IMR-90 (cell line): Measurements from ENCODE around the gene ZNF277. TPM values are rescaled to one million over a fixed set of nuclear protein-coding genes. Genes with fewer than 3 reads are reported as not detected.

Experiments used
- ATAC-seq: fragments of 200-7000 bp; cut with Tn5 transposase; 2 replicates; pipeline ENCODE4 v1.9.1; 2020; ENCODE audit warnings: low read depth, mild to moderate bottlenecking, moderate library complexity
- BruUV-seq: library from RNA; stranded (reverse); fragments of 400-500 nt; replicated peaks from 2 replicates; lab custom pipeline; 2021; lab: Mats Ljungman, UMichigan
- CTCF ChIA-PET: fragments of 300-600 bp; formaldehyde crosslinking; extraction: SDS; loops from one replicate; lab custom pipeline; 2021; ENCODE audit warnings: antibody characterized with exemption; lab: Yijun Ruan, JAX
- POLR2A ChIA-PET: fragments of 300-600 bp; sonication (Branson Sonifier 250); formaldehyde crosslinking; loops from one replicate; lab custom pipeline; 2022; ENCODE audit warnings: antibody characterized with exemption; ENCODE audit not compliant: unreplicated experiment; lab: Charles Lee
- DNase-seq: peaks from one replicate; pipeline ENCODE4 v3.0.0; 2013
- H2AFZ ChIP-seq: replicated peaks from 2 replicates; pipeline ENCODE3; 2013; ENCODE audit warnings: low read length, mild to moderate bottlenecking; ENCODE audit not compliant: poor library complexity
- H2AK5ac ChIP-seq: 2 replicates; pipeline ENCODE4 v1.6.1; 2013; ENCODE audit warnings: low read depth, low read length, inconsistent platforms
- H2AK9ac ChIP-seq: replicated peaks from 2 replicates; pipeline ENCODE3; 2013; ENCODE audit warnings: mild to moderate bottlenecking, low read depth, low read length, moderate library complexity; ENCODE audit not compliant: poor library complexity
- H2BK120ac ChIP-seq: 2 replicates; pipeline ENCODE4 v1.6.1; 2013; ENCODE audit warnings: low read depth, low read length, inconsistent platforms
- H2BK15ac ChIP-seq: 3 replicates; pipeline ENCODE4 v1.6.1; 2013; ENCODE audit warnings: low read depth, low read length, inconsistent platforms
- H2BK20ac ChIP-seq: 2 replicates; pipeline ENCODE4 v1.6.1; 2013; ENCODE audit warnings: low read depth, mild to moderate bottlenecking, inconsistent platforms, low read length, moderate library complexity
- H2BK5ac ChIP-seq: 2 replicates; pipeline ENCODE4 v1.6.1; 2013; ENCODE audit warnings: mild to moderate bottlenecking, low read depth, low read length, inconsistent platforms; ENCODE audit not compliant: poor library complexity, severe bottlenecking
- H3K14ac ChIP-seq: replicated peaks from 2 replicates; pipeline ENCODE4 v1.6.1; 2013; ENCODE audit warnings: low read depth, low read length, inconsistent platforms
- H3K18ac ChIP-seq: 2 replicates; pipeline ENCODE4 v1.6.1; 2013; ENCODE audit warnings: low read depth, low read length, control low read depth
- H3K23ac ChIP-seq: 2 replicates; pipeline ENCODE4 v1.6.1; 2013; ENCODE audit warnings: low read depth, low read length, inconsistent platforms
- H3K27ac ChIP-seq: 2 replicates; pipeline ENCODE4 v1.5.1; 2013; ENCODE audit warnings: mild to moderate bottlenecking, control low read depth, low read length; ENCODE audit not compliant: insufficient read depth
- H3K27me3 ChIP-seq: 2 replicates; pipeline ENCODE4 v1.6.1; 2013; ENCODE audit warnings: low read length; ENCODE audit not compliant: control insufficient read depth, insufficient read depth
- H3K36me3 ChIP-seq: 2 replicates; pipeline ENCODE4 v1.6.1; 2013; ENCODE audit warnings: low read length, mixed read lengths; ENCODE audit not compliant: control insufficient read depth, insufficient read depth
- H3K4ac ChIP-seq: 2 replicates; pipeline ENCODE4 v1.6.1; 2013; ENCODE audit warnings: low read depth, low read length, inconsistent platforms
- H3K4me1 ChIP-seq: 2 replicates; pipeline ENCODE4 v1.6.1; 2013; ENCODE audit warnings: low read length, mixed read lengths; ENCODE audit not compliant: control insufficient read depth, insufficient read depth
- H3K4me2 ChIP-seq: 2 replicates; pipeline ENCODE4 v1.6.1; 2013; ENCODE audit warnings: low read depth, mild to moderate bottlenecking, control low read depth, low read length, moderate library complexity
- H3K4me3 ChIP-seq: 2 replicates; pipeline ENCODE4 v1.5.1; 2013; ENCODE audit warnings: low read depth, mild to moderate bottlenecking, control low read depth, low read length, moderate library complexity; ENCODE audit not compliant: insufficient read depth
- H3K56ac ChIP-seq: 2 replicates; pipeline ENCODE4 v1.6.1; 2013; ENCODE audit warnings: low read length, inconsistent platforms; ENCODE audit not compliant: insufficient read depth; ENCODE audit errors: extremely low read depth
- H3K79me1 ChIP-seq, 2 experiments: 2 replicates each; pipeline ENCODE4 v1.6.1; 2013; ENCODE audit warnings: low read length in 2 of 2, inconsistent platforms in 1 of 2, low read depth in 1 of 2
- H3K9ac ChIP-seq: 2 replicates; pipeline ENCODE4 v1.6.1; 2013; ENCODE audit warnings: low read depth, low read length, control low read depth
- H3K9me1 ChIP-seq: 2 replicates; pipeline ENCODE4 v1.6.1; 2013; ENCODE audit warnings: low read length, inconsistent platforms; ENCODE audit not compliant: insufficient read depth
- H3K9me3 ChIP-seq: 2 replicates; pipeline ENCODE4 v1.6.1; 2013; ENCODE audit warnings: low read length; ENCODE audit not compliant: control insufficient read depth, insufficient read depth
- H4K20me1 ChIP-seq: 2 replicates; pipeline ENCODE4 v1.6.1; 2013; ENCODE audit warnings: low read length, inconsistent platforms; ENCODE audit not compliant: insufficient read depth
- H4K5ac ChIP-seq: 2 replicates; pipeline ENCODE4 v1.6.1; 2013; ENCODE audit warnings: mild to moderate bottlenecking, low read depth, low read length, control low read depth
- H4K8ac ChIP-seq, 2 experiments: 2 replicates each; pipeline ENCODE4 v1.6.1; 2013; ENCODE audit warnings: low read depth in 2 of 2, low read length in 2 of 2, control low read depth in 1 of 2, inconsistent platforms in 1 of 2
- H4K91ac ChIP-seq: 2 replicates; pipeline ENCODE4 v1.6.1; 2013; ENCODE audit warnings: low read depth, low read length, inconsistent platforms; ENCODE audit not compliant: insufficient read depth
- BHLHE40 ChIP-seq: fragments of 150-350 bp; IDR thresholded peaks from 2 replicates; pipeline ENCODE4 v1.6.1; 2016; ENCODE audit warnings: mild to moderate bottlenecking, low read depth, low read length
- CEBPB ChIP-seq: IDR thresholded peaks from 2 replicates; pipeline ENCODE4 v1.6.1; 2012; ENCODE audit warnings: low read depth, low read length, improper control_type of control experiment
- FOS ChIP-seq: fragments of 150-350 bp; IDR thresholded peaks from 2 replicates; pipeline ENCODE4 v1.6.1; 2016; ENCODE audit warnings: low read depth, low read length
- MAZ ChIP-seq: IDR thresholded peaks from 2 replicates; pipeline ENCODE4 v1.6.1; 2012; ENCODE audit warnings: low read depth, mild to moderate bottlenecking, low read length, improper control_type of control experiment, moderate library complexity, borderline replicate concordance
- MXI1 ChIP-seq: IDR thresholded peaks from 2 replicates; pipeline ENCODE4 v1.6.1; 2012; ENCODE audit warnings: low read depth, mild to moderate bottlenecking, low read length, moderate library complexity, borderline replicate concordance
- RCOR1 ChIP-seq: IDR thresholded peaks from 2 replicates; pipeline ENCODE4 v1.6.1; 2012; ENCODE audit warnings: mild to moderate bottlenecking, low read length, improper control_type of control experiment; ENCODE audit not compliant: insufficient replicate concordance
- SMC3 ChIP-seq: fragments of 150-350 bp; IDR thresholded peaks from 2 replicates; pipeline ENCODE4 v1.6.1; 2016; ENCODE audit warnings: low read depth, mild to moderate bottlenecking, antibody characterized with exemption, low read length, moderate library complexity
- WGBS, 2 experiments: methylation state at CpG; one replicate each; pipeline versions ENCODE4 v1.1.5 to v1.1.7; 2013; ENCODE audit warnings: missing lambda C conversion rate in 2 of 2; ENCODE audit not compliant: insufficient read length in 1 of 2; ENCODE audit errors: extremely low coverage in 2 of 2; 5-methylcytosine and 5-hydroxymethylcytosine counted together
- dilution Hi-C: fragments of 300-500 bp; cut with HindIII; formaldehyde crosslinking; loops from one replicate; pipeline ENCODE4 v1.14.3; 2018; ENCODE audit warnings: low sequenced_read_pairs; ENCODE audit not compliant: unreplicated experiment
- in situ Hi-C: fragments of 300-500 bp; cut with MboI; formaldehyde crosslinking; loops from 3 replicates; pipeline ENCODE4 v1.14.3; 2019; ENCODE audit warnings: low sequenced_read_pairs, inconsistent platforms, mixed read lengths
- intact Hi-C: fragments of 100-400 bp; cut with micrococcal nuclease; formaldehyde crosslinking; loops from 2 replicates; pipeline ENCODE4 v1.10.0; 2022
- polyA plus RNA-seq, 3 experiments: library from polyadenylated mRNA; depleted of rRNA; stranded (reverse); fragments of >200 nt; gene quantifications; 2 replicates each; pipeline ENCODE4 v1.2.3, GENCODE V29; 2012; ENCODE audit warnings: low replicate concordance in 1 of 3
- total RNA-seq: library from RNA; depleted of rRNA; stranded (reverse); fragments of >200 nt; gene quantifications from 2 replicates; pipeline ENCODE4 v1.2.3, GENCODE V29; 2012

ZNF277 gene
- total and polyA plus RNA-seq, 2 of the 4 experiments (the other 2 are of a cell fraction): 7.3 to 21.3 TPM

DNA sequence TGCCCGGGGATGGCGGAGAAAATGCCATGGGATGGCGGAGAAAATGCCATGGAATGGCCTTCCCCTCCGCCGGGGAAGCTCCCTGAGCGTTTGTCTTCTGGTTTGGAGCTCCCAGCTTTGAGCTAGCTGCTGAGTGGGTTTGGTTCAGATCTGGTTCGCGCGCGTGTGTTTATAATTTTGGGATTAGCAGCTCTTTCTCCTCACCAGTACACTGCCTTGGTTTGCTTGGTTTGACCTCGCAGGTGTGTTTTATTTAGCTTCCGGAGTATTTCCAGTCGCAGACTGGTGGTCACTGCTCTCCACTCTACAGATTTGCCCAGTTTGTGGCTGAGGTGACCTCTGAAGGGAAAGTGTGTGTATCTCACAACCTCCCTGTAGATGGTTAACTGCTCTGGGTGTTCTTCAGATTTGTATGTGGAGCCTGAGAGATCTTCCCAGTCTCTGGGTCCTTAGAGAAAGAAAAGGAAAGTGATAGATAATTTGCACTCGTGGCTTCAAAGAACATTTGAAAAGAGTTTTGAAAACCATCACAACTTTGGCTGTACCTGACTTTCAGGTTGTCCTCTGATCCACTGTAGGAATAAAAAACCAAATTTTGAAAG is 597 bp downstream of the ZNF277 start (continued):
- TF ChIP-seq RCOR1: no peak

DNA sequence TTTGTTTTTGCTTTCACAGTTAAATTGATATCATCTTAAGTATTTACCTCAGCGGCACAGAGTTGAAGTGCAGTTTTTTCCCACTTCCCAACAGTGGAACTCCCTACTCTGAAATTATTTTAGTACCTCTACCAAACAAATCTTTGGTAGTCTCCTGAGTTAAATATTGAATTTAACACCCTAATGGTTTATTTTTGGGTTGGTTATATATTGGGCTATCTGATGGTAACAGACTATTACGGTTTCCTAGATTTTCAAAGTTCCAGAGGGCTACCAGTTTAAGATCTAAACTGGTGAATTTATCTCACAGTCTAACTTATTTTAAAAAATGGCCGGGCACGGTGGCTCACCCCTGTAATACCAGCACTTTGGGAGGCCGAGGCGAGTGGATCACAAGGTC is 1.3 kb downstream of the ZNF277 start:
- Histone ChIP-seq H3K4me1 (peaks cover 7% of the 10 kb centered on the region), H3K23ac (no peak overlapping the region), H3K4me2 (no peak overlapping the region), H4K20me1 (peaks cover 2% of the 10 kb centered on the region; the same call in 1 of the 2 replicates), H3K14ac (no peak overlapping the region), H3K9ac (no peak overlapping the region), H3K4ac (no peak overlapping the region), H4K91ac (no peak overlapping the region), H2AK5ac (no peak overlapping the region), H2AFZ (no peak overlapping the region), H4K8ac (no peak overlapping the region), H3K9me3 (no peaks in the 10 kb centered on the region), H3K9me1 (peaks cover 4% of the 10 kb centered on the region; the same call in 1 of the 2 replicates), H3K27ac (no peak overlapping the region), H2BK15ac (no peak overlapping the region), H2AK9ac (no peak overlapping the region), H3K18ac (no peak overlapping the region), H3K27me3 (no peaks in the 10 kb centered on the region), H4K5ac (no peak overlapping the region), H2BK120ac (no peak overlapping the region), H3K79me1 (peaks cover 24 to 53% of the 10 kb centered on the region in 2 experiments), H3K4me3 (no peak overlapping the region), H2BK20ac (no peak overlapping the region), H3K56ac (no peak overlapping the region), H2BK5ac (no peak overlapping the region), H3K36me3 (no peaks in the 10 kb centered on the region)
- in situ Hi-C loops: loop anchor here (10.0 to 25.0 kb wide), 2 partner anchors 207 to 445 kb away; no protein-coding TSS in a partner anchor
- ATAC-seq (no peak), DNase-seq (no peak)
- dilution Hi-C loops: no loop called here
- TF ChIP-seq FOS (no peak), CEBPB (no peak), MXI1 (no peak), RCOR1 (no peak), MAZ (no peak), BHLHE40 (no peak), SMC3 (no peak)
- ChIA-PET POLR2A (no interaction called here), CTCF (no interaction called here)
- intact Hi-C loops: loop anchor here (2.0 to 10.0 kb wide), 4 partner anchors 185 to 243 kb away; partner anchors contain the start of gene IFRD1
- BruUV-seq: no TSS peak
- 100% methylated on average over 1 of the region's 6 CpGs; no CpG with 5 or more reads in 1 of the 2 experiments for WGBS, 2 experiments
